Neural crest cell (in vitro differentiated cells): Measurements from ENCODE around the gene ATP2C2. TPM values are rescaled to one million over a fixed set of nuclear protein-coding genes. Genes with fewer than 3 reads are reported as not detected.

Source experiments
- DNase-seq: peaks from one replicate; pipeline ENCODE4 v3.0.0; 2021; ENCODE audit warnings: low read depth, mixed read lengths, low spot score
- H3K27ac Mint-ChIP-seq: one replicate; pipeline ENCODE4 v1.8.0; 2021; ENCODE audit warnings: mild to moderate bottlenecking, mixed read lengths; ENCODE audit not compliant: unreplicated experiment
- H3K27me3 Mint-ChIP-seq: 2 replicates; pipeline ENCODE4 v1.8.0; 2021; ENCODE audit warnings: low read depth, mild to moderate bottlenecking, mixed read lengths
- H3K36me3 Mint-ChIP-seq: 2 replicates; pipeline ENCODE4 v1.8.0; 2021; ENCODE audit warnings: low read depth, mild to moderate bottlenecking, mixed read lengths
- H3K4me1 Mint-ChIP-seq: 2 replicates; pipeline ENCODE4 v1.8.0; 2021; ENCODE audit warnings: mixed read lengths
- H3K4me3 Mint-ChIP-seq: one replicate; pipeline ENCODE4 v1.8.0; 2021; ENCODE audit warnings: mild to moderate bottlenecking, mixed read lengths
- H3K9me3 Mint-ChIP-seq: 2 replicates; pipeline ENCODE4 v1.8.0; 2021; ENCODE audit warnings: mixed read lengths
- CTCF ChIP-seq: fragments of 200-600 bp; sonication (generic); conservative IDR thresholded peaks from 2 replicates; pipeline ENCODE4 v1.5.0; 2021; ENCODE audit warnings: antibody characterized with exemption, mild to moderate bottlenecking
- total RNA-seq: library from RNA; stranded (reverse); gene quantifications from 2 replicates; pipeline ENCODE4 v1.2.1, GENCODE V29; 2021

Gene ATP2C2
- total RNA-seq, 1 donor from 2014 or later, result 0.30 TPM

GRCh38 chr16:84438971-84439696 is 70.8 kb downstream of the ATP2C2 start:
- H3K27ac Mint-ChIP-seq, result no peak overlapping the region

GRCh38 chr16:84442416-84443145 is 74.2 kb downstream of the ATP2C2 start:
- no peak overlapping the region for H3K27ac Mint-ChIP-seq
- no peak for TF ChIP-seq CTCF
- no peaks in the 10 kb centered on the region for H3K9me3 Mint-ChIP-seq
- peaks cover 7% of the 10 kb centered on the region for H3K4me1 Mint-ChIP-seq
- no peak for DNase-seq
- H3K4me3 Mint-ChIP-seq, result no peak overlapping the region
- no peaks in the 10 kb centered on the region for H3K36me3 Mint-ChIP-seq
- peaks cover 4% of the 10 kb centered on the region for H3K27me3 Mint-ChIP-seq

More at GRCh38 chr16:84438971-84439696, 70.8 kb downstream of the ATP2C2 start:
- no peaks in the 10 kb centered on the region for H3K36me3 Mint-ChIP-seq
- DNase-seq, result no peak
- no peaks in the 10 kb centered on the region for H3K9me3 Mint-ChIP-seq
- no peak overlapping the region for H3K4me3 Mint-ChIP-seq
- peaks cover 4% of the 10 kb centered on the region for H3K27me3 Mint-ChIP-seq
- no peak for TF ChIP-seq CTCF
- H3K4me1 Mint-ChIP-seq, result peaks cover 7% of the 10 kb centered on the region

- DNase-seq, result no peak
- no peaks in the 10 kb centered on the region for H3K36me3 Mint-ChIP-seq
- peak overlapping the region; percentile 73 for H3K27ac Mint-ChIP-seq
- TF ChIP-seq CTCF, result no peak
- H3K9me3 Mint-ChIP-seq, result no peaks in the 10 kb centered on the region
- peaks cover 9% of the 10 kb centered on the region for H3K4me1 Mint-ChIP-seq
- H3K27me3 Mint-ChIP-seq, result peaks cover 4% of the 10 kb centered on the region
- H3K4me3 Mint-ChIP-seq, result no peak overlapping the region
Observed at GRCh38 chr16:84443166-84443802, 74.9 kb downstream of the ATP2C2 start.

GRCh38 chr16:84444476-84444875 is 76.1 kb downstream of the ATP2C2 start:
- no peak for DNase-seq
- no peak overlapping the region for H3K27ac Mint-ChIP-seq

More at GRCh38 chr16:84444476-84444875, 76.1 kb downstream of the ATP2C2 start:
- Mint-ChIP-seq H3K9me3 (no peaks in the 10 kb centered on the region), H3K27me3 (peaks cover 4% of the 10 kb centered on the region), H3K4me1 (peaks cover 8% of the 10 kb centered on the region), H3K36me3 (no peaks in the 10 kb centered on the region), H3K4me3 (no peak overlapping the region)
- no peak for TF ChIP-seq CTCF
